GM19193 (cell line): ENCODE data around the gene IFT43.

Source experiments
- POLR2A ChIP-seq: IDR thresholded peaks from 4 replicates; pipeline ENCODE4 v1.6.1; 2011; ENCODE audit not compliant: insufficient read depth, insufficient read length; ENCODE audit errors: extremely low read depth

The IFT43 gene

GRCh38 chr14:76083796-76084765 is 98.5 kb downstream of the IFT43 start:
- no peak for TF ChIP-seq POLR2A

DNA sequence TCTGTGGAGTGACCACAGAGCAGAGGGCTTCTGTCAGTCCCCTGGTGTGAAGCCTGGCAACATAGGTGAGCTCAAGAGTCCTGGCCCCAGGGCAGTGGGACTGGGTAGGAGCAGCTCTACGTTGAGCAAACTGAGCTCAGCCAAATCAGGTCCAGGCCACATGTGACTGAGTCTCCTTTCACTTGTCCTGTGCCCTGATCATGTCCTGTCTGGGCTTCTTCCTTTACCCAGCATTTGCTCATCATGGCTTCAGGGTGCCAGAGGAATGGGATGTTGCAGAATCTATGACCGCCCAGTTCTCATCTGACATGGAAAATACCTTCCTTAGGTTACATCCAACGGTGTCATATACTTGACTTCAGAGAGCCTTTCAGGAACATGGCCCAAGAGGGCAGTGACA is 99.8 kb downstream of the IFT43 start:
- no peak for TF ChIP-seq POLR2A

- TF ChIP-seq POLR2A, result no peak
Measured at GRCh38 chr14:76086636-76087035, 101.1 kb downstream of the IFT43 start.

DNA sequence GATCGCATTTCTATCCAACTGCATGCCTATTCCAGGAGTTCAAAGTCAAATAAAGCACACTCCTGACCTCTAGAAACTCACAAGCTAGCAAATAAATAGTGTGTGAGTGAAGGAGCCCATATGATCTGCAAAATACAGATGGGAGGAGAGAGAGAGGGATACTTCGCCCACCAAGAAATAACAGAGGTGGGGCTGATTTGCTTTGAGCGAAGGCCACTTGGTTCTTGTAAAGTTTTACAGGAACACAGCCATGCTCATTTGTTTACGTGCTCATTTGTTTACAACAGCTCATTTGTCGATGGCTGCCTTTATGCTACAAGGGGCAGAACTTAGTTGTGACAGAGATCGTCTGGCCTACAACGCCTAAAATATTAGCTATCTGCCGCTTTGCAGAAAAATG is 102.8 kb downstream of the IFT43 start:
- no peak for TF ChIP-seq POLR2A

DNA sequence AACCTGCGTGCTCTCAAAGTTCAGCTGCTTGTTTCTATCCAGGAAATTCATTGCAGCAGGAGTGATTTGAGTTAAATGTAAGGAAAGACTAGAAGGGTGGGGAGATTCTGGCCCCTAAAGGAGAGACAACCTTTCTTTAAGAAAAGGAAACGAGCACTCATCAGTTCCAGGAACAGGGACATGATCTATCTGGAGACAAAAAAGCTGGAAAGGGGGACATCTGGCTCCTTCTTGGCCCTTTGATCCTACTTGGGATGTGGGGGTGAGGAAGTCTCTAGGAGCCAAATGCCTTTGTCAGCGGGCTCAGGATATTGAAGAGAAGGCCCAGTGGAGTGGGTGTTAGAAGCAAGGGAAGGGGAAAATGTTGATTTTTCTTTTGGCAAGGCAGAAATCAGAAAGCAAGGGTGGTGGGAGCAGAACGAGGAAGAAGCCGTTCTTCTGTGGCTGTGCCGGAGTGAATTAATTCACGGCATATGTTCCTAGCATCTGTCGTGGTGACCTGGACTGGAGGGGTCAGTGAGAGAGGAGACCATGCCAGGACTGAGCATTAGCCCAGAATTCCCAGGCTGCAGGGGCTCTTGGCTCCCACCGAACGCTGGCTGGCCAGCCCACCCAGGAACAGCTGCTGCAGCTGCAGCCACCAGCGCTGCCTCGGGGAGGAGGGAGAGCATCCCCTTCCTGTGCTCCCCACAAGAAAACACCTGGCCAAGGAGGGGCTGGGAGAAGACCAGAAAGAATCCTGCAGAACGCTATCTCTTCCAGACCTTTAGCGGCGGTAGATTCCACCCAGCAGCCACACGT is 103.4 kb downstream of the IFT43 start:
- no peak for TF ChIP-seq POLR2A

DNA sequence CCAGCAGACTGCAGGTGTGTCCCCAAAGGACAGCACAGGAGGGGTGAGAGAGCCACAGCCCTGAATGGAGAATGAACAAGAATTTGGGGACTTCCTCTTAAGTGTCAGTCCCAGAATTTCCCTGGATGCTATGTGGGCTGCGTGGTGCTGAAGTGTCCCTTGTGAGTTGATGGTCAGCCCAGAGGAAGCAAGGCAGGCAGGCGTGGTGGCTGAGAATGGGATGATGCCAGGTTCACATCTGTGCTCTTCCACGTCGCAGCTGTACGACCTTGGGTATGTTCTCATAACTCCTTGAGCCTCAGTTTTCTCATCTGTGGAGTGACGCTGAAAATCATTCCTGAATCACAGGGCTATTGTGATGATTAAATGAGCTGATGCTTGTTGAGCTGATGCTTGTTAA is 104.0 kb downstream of the IFT43 start:
- TF ChIP-seq POLR2A, result no peak

DNA sequence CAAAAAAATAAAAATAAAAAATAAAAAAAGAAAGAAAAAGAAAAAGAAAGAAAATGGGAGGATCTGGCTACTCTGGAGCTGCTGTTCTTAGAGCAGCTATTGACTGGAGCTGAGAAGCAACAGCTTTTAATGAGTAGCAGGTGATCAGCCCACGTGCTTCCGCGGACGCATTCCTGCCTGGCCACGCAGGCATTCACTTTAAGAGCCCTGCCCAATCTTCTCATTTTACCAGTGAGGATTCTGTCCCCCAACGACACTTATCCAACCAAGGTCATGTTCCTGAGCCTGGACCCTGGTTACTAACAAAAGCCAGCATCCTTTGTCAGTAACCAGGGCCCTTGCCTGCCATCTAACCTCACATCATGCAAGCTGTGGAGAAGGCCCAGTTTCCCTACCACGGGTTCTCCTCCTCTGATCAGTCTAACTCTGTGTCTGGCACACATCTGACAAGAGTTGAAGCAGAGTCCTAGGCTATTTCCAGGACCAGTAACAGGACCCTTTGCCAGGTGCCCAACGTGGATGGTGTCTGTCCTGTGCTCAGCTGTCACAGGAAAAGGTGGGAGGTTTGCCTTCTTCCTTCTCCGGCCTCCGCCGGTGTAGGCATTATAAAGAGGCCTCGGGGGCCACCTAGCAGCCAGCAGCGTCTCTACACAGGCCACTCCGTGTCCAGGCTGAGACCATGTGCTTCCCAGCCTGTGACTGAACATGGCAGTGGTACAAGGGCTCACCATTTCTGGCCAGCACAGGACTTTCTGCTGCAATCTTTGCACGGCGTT is 105.2 kb downstream of the IFT43 start:
- TF ChIP-seq POLR2A, result no peak

- no peak for TF ChIP-seq POLR2A
Measured at GRCh38 chr14:76093077-76093476, 107.5 kb downstream of the IFT43 start.

DNA sequence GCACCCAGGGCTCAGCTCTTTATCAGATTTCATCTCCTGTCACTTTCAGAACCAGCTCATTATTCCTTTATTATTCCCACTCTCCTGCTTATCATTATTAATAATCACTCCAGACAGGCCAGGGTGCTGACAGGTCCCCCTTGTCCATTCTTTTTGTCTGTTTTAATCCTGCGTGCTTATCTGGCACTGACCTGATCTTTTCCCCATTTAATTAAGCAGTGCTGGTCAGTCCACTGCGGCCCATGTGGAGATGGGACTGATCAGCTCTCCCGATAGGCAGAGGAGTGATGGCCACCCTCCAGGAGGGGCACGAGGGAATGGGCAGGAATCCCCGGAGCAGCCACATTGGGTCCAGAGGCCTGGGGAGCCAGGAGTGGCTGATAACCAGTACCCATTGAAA is 110.7 kb downstream of the IFT43 start:
- no peak for TF ChIP-seq POLR2A

DNA sequence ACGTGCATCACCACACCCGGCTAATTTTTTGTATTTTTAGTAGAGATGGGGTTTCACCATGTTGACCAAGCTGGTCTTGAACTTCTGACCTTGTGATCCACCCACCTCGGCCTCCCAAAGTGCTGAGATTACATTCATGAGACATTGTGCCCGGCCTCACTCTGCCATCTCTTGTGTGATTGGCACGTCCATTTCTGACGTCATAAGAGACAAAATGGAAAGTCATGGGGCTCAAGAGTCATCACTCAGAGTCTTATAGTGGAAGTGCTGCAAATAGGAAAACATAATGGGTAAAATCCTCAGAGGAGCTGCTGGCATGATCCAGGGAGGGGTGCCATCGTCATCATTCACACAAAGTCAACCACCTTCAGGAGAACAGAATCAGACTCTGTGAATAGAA is 112.0 kb downstream of the IFT43 start:
- no peak for TF ChIP-seq POLR2A

GRCh38 chr14:76098047-76098446 is 112.5 kb downstream of the IFT43 start:
- no peak for TF ChIP-seq POLR2A

GRCh38 chr14:76098916-76099675 is 113.5 kb downstream of the IFT43 start:
- no peak for TF ChIP-seq POLR2A

GRCh38 chr14:76100236-76100635 is 114.7 kb downstream of the IFT43 start:
- TF ChIP-seq POLR2A, result no peak
